Stimulated activated CD8-positive, alpha-beta memory T cell treated with anti-CD3 and anti-CD28 coated beads, Interleukin-7, amount 100 ng/mL, for 4 hours (primary cell): ENCODE measurements around the gene MVK.
"Not testable (repeated sequence)": the region's sequence is repeated elsewhere in the genome, so short reads cannot be mapped to it uniquely, and the experiment has no call there.

Source experiments
- DNase-seq, 2 donors: peaks; one replicate each; pipeline ENCODE4 v3.0.0-alpha.2; 2020; ENCODE audit warnings: low read depth in 2 of 2

The MVK gene

GRCh38 chr12:109589240-109589590 is 15.6 kb downstream of the MVK start:
- no peak for DNase-seq

DNA sequence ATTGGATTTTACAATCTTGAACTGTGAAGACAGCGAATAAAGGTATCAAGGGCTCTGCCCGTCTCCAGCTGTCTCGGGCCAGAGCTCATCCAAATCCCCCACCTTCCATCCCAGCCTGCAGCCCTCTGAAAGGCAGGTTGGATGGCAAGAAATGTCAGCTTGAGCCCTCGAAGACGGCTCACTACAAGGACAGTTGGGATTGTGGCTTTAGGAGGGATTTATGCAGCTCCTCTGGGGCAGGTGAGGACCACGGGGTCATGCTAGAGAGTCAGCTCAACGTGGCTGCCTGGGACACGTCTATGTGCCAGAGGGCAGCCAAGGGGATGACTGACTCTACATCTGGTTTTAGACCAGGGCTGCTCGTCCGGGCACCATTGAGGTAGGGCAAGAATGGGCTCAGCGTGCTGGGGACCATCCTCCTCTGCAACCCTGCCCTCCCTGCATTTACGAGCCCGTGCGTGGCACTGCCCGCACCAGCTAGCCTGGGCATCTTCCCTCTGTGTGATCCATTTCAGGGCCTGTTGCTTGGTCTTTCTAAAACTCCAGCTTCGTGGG is 16.2 kb downstream of the MVK start:
- no peak for DNase-seq

DNA sequence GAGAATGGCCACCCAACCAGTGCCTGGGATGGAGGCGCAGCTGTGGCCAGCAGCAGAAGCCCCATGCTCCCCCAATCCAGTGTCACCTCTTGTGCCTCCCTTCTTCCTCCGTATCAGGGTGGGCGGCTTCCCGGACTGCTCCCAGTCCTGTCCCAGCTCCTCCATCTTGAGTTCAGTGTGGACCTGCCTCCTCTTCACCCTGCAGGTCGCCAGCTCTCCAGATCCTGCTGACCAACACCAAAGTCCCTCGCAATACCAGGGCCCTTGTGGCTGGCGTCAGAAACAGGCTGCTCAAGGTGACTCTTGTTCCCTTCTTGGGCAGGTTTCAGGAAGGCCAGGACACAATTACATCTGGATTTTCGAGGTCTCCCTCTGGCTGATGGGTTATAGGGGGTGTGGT is 17.0 kb downstream of the MVK start:
- no peak for DNase-seq

GRCh38 chr12:109591041-109591440 is 17.4 kb downstream of the MVK start:
- DNase-seq, result no peak

DNA sequence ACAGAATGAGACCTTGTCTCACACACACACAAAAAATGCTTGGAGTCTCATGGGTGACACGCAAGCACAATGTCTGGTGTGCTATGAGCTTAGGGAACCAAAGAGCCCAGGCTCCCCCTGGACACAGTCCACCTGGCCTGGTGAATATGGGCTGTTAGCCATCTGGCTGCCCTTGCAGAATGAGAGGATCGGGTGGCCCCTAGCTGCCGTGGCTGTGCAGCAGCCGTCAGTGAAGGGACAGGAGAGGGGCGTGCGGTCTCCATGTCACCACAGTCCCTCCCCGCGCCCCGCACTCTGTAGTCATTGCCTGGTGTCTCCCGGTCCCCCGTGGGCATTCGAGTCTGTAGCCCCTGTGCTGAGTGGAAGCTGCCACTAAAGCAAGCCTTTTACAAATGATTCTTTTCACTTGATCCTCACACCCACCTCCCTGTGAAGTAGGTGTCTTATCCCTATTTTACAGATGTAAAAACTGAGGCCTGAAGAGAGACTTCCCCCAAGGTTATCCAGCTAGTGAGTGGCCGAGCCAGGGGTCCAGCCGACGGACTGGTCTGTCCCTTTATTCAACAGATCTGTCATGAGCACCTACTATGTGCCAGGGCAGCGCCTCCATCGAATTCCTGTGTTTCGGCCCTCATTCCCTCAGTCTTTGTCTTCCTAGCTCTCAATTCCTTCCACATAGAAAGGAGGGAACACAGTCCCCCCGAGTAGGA is 18.8 kb downstream of the MVK start:
- no peak for DNase-seq

DNA sequence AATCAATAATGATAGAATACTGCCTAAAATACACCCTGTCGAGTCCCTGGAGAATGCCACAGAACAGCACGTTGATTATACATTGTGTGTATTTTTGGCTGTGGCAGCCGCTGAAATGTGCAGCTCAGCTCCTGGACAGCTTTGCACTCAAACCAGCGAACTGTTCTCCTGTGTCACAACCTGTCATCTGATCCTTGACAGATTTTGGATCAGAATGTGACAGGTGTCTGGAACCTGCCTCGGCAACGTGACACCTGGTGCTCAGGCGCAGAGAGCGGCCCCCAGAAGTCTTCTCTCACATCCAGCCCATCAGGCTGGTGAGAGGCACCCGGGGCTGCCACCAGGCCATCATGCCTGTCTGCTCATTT is 19.3 kb downstream of the MVK start:
- DNase-seq, result no peak

DNA sequence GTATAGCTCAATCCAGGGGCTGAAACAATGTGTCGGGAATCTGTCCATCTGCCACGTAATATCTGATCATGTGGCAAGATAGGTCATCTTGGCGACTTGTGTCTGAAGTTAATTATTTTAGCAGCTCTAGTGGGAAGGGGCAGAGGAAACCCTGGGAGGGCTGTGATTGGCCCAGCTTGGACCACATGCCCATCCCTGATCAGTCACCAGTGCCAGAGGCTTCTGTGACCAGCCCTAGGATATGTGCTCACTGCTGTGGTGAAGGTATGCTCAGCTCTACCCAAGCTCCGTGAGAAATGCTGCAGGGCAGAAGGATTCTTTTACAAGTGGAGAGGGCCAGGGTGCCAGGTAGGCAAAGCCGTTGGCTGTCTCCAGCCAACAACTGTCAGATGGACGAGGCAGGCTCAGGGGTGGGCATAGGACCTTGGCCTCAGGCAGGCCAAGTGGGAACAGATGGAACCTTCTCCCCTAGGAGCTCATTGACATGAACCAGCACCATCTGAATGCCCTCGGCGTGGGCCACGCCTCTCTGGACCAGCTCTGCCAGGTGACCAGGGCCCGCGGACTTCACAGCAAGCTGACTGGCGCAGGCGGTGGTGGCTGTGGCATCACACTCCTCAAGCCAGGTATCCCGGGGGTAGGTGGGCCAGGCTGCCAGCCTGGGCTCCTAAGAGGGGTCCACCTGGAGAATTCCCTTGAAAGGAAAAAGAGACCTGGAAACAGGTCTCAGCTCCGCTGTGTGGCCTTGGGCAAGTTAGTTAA is 21.1 kb downstream of the MVK start:
- DNase-seq, result no peak

- no peak for DNase-seq
Observed at GRCh38 chr12:109595321-109595902, 21.8 kb downstream of the MVK start.

- no peak for DNase-seq
Observed at GRCh38 chr12:109596418-109597244, 23.0 kb downstream of the MVK start.

GRCh38 chr12:109597414-109597794 is 23.8 kb downstream of the MVK start:
- no peak for DNase-seq

DNA sequence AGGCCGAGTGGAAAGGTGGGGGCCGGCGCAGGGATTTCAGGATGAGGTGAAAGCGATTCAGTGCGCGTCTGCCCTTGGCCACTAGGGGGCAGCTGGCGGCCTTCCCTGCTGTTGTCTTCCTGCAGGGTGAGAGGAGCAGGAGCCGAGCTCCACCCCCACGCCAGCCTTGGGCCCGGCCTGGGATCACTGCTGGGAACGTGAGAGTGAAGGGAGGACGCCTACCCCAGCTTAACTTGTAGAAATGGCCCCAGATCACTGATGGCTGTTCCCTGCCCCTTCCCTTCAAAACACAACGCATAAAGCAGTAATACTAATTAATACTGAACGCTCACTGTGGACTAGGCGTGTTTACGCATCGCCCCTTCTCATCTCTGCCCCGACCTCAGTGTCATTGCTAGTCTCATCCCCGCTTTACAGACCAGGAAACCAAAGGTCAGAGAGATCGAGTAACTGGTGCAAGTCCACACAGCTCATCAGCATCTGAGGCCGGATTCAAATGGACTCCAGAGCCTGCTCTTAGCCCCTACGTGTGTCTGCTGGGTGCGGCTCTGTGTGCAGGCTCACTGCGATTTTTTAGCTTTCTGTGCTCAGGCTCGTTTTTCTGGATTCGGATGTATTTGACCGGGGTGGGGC is 24.3 kb downstream of the MVK start:
- DNase-seq, result peak; percentile 17 to 45

DNA sequence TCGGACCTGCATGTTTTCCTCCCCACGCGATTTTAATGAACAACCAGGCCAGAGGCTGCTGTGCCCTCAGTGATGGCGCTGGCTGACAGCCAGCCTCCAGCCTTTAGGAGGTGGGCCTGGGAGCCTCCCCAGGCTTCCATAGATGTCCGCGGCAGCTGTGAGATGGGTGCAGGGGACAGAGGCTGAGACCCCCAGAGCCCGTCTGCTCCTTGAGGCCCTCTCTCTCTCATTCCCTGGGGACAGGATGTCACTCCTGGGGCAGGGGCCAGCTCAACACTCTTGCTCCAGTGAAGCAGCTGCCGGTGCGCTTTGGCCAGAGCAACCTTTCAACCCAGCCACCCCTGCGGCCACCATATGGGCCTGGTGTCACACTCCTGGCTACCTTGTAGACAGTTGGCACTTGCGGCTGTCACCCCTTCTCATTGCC is 24.8 kb downstream of the MVK start:
- no peak for DNase-seq

- no peak for DNase-seq
Observed at GRCh38 chr12:109599087-109599486, 25.5 kb downstream of the MVK start.

- DNase-seq, result no peak
Observed at GRCh38 chr12:109600481-109600880, 26.9 kb downstream of the MVK start.

DNA sequence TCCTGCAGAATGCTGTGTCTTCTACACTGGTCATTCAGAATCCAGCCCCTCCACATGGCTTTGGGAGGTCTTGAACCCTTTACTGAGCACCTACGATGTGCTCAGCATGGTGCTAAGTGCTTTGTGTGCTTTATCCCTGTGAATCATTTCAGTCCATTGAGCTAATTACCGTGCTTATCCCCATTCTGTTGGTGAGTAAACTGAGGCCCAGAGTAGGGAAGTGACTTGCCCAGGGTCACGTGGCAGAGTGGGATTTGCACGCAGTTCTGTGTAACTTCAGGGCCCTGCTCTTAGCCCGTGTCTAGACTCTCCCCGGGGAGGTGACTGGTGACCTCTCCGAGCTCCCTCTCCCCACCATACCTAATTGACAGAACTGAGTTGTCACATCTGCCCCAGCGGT is 27.4 kb downstream of the MVK start:
- DNase-seq, result no peak

DNA sequence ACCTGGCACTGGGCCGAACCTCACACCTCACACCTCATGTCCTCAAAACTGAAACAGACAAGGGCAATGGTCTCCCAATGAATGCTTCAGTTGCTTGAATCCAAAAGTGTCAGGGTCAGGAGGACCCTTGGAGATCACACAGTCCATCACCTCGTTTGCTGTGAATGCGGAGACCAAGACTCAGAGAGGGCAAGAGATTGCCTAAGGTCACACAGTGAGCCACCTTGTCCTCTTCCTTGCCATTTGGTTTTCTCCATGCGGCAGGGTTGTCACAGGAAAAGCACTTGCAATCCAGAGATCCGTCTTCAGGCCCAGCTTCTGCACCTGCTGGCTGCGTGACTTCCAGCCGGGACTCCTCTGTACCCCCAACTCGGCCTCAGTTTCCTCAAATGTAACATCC is 28.0 kb downstream of the MVK start:
- no peak for DNase-seq

DNA sequence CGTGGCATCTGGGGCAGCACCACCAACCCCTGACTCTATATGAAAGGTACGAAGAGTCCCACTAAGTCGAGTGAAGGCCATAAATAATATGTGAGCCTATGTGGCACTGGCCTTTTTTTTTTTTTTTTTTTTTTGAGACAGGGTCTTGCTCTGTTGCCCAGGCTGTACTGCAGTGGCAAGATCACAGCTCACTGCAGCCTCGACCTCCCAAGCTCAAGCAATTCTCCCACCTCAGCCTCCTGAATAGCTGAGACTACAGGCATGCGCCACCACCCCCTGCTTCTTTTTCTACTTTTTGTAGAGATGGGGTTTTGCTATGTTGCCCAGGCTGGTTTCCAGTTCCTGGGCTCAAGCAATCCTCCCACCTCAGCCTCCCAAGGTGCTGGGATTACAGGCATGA is 28.5 kb downstream of the MVK start:
- not testable (repeated sequence) for DNase-seq

- no peak for DNase-seq
Observed at GRCh38 chr12:109604132-109604585, 30.6 kb downstream of the MVK start.

DNA sequence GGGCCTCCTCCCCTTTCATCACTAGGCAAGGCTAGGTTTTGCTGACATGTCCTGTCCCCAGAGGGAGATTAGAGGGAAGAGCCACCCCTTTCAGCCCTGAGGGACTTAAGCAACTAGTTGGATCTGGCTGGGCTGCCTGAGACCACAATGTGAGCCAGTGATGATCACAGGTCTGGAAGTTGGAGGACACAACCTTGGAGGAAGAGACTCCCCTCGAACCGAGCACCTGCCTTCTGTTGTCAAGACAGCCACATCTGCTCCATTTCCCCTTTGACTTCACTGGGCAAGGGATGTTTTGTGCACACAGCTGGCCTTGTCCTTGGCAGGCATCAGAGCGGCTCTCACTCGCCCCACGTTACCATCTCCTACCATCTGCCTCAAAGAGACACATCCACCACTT is 31.4 kb downstream of the MVK start:
- DNase-seq, result no peak

DNA sequence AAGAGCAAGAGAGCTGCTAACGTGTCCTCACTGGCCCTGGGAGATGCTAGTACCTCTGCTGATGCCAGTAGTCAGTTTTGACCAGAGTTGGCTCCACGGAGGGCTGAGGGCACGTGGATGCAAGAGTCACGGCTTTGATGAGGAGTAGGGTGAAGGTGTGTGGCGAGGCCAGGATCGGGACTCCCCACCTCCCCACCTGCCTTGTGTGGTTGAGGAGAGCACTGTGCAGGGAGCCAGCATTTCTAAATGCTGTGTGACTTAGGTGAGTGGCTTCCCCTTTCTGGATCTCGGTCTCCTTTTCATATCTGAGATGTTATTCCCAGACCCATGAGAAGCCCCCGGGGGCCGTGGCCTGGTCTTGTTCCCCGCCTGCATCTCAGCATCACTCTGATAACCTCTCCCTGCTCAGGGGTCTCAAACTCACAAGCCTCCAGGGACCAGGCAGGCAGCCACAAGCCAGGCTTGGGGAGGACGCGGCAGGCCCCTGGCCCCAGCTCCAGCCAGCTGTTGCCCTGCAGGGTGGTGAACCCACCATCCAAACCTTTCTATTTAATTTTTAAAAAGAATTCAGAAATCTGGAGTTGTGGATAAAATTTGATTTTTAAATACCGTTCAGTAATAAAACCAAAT is 32.1 kb downstream of the MVK start:
- no peak for DNase-seq
